ENCODE data around the gene ANKRD34C. TPM values are rescaled to one million over a fixed set of nuclear protein-coding genes. Genes with fewer than 3 reads are reported as not detected.
A peak's percentile ranks its signal among the peaks of the same experiment; 100 is the strongest.

Gene ANKRD34C
- not detected for polyA plus RNA-seq (2013, experiment 1 of 2; ENCODE audit: insufficient read length)
- not detected for polyA plus RNA-seq (2013, experiment 2 of 2; ENCODE audit: insufficient read length)

GRCh38 chr15:79282371-79283251 lies at the start of gene ANKRD34C:
ANKRD34C (plus strand) TSS chr15:79282722; CDS start chr15:79293285, 10,563 bp downstream.
- DNase-seq: no peak

GRCh38 chr15:79233236-79233635 lies 49.3 kb upstream of the ANKRD34C start:
- DNase-seq: no peak

GRCh38 chr15:79240036-79240435 lies 42.5 kb upstream of the ANKRD34C start:
- DNase-seq: no peak

GRCh38 chr15:79243723-79244122 lies 38.8 kb upstream of the ANKRD34C start:
- no peak for DNase-seq

GRCh38 chr15:79244876-79245275 lies 37.6 kb upstream of the ANKRD34C start:
- DNase-seq: no peak

- DNase-seq: peak; percentile 8
Measured at GRCh38 chr15:79248183-79248582, 34.3 kb upstream of the ANKRD34C start.

- no peak for DNase-seq
Measured at GRCh38 chr15:79257454-79257853, 25.1 kb upstream of the ANKRD34C start.

GRCh38 chr15:79261836-79262235 lies 20.7 kb upstream of the ANKRD34C start:
- DNase-seq: no peak

- no peak for DNase-seq
Measured at GRCh38 chr15:79265167-79265566, 17.4 kb upstream of the ANKRD34C start.

- DNase-seq: no peak
Measured at GRCh38 chr15:79265987-79266579, 16.4 kb upstream of the ANKRD34C start.

GRCh38 chr15:79283252-79284048 lies 928 bp downstream of the ANKRD34C start:
- peak; percentile 42 for DNase-seq

- DNase-seq: no peak
Measured at GRCh38 chr15:79290642-79291275, 8.2 kb downstream of the ANKRD34C start.

GRCh38 chr15:79292011-79292410 lies 9.5 kb downstream of the ANKRD34C start:
- DNase-seq: no peak

- no peak for DNase-seq
Measured at GRCh38 chr15:79294075-79294474, 11.6 kb downstream of the ANKRD34C start.

GRCh38 chr15:79296583-79296982 lies 14.1 kb downstream of the ANKRD34C start:
- no peak for DNase-seq

GRCh38 chr15:79299126-79299840 lies 16.8 kb downstream of the ANKRD34C start:
- no peak for DNase-seq

- DNase-seq: no peak
Measured at GRCh38 chr15:79299841-79300235, 17.3 kb downstream of the ANKRD34C start.

- DNase-seq: no peak
Measured at GRCh38 chr15:79307251-79307650, 24.7 kb downstream of the ANKRD34C start.

GRCh38 chr15:79308874-79309273 lies 26.4 kb downstream of the ANKRD34C start:
- no peak for DNase-seq

- no peak for DNase-seq
Measured at GRCh38 chr15:79310612-79310984, 28.1 kb downstream of the ANKRD34C start.

- DNase-seq: peak; percentile 89
Measured at GRCh38 chr15:79310985-79311900, 28.7 kb downstream of the ANKRD34C start, which contains the start of gene TMED3. TMED3 (plus strand) TSS chr15:79311112; CDS start chr15:79311250, 138 bp downstream.

Measured in fibroblast of skin of abdomen (primary cell).